SKM-1 (cell line): ENCODE results near the gene UTY.

Experiments
- DNase-seq: peaks from one replicate; lab custom pipeline; 2025; ENCODE audit not compliant: unreplicated experiment; lab: John Stamatoyannopoulos, UW

The UTY gene

GRCh38 chrY:13479828-13480227 lies at the start of gene UTY:
TSS of gene UTY (minus strand) at chrY:13480033. CDS start at chrY:13479665, 368 bp downstream.
- DNase-seq = peak; percentile 55

GRCh38 chrY:13520474-13520873 lies 40.6 kb upstream of the UTY start:
- DNase-seq = no peak

- DNase-seq = no peak
Observed at GRCh38 chrY:13501215-13501614, 21.4 kb upstream of the UTY start.

GRCh38 chrY:13493737-13494136 lies 13.9 kb upstream of the UTY start:
- DNase-seq = no peak

GRCh38 chrY:13492408-13492807 lies 12.6 kb upstream of the UTY start:
- no peak for DNase-seq

- DNase-seq = no peak
Observed at GRCh38 chrY:13488738-13489137, 8.9 kb upstream of the UTY start.

GRCh38 chrY:13479121-13479711 lies 617 bp downstream of the UTY start:
- peak; percentile 0 for DNase-seq

- DNase-seq = peak; percentile 27
Observed at GRCh38 chrY:13478126-13478785, 1.6 kb downstream of the UTY start.

- no peak for DNase-seq
Observed at GRCh38 chrY:13474997-13475396, 4.8 kb downstream of the UTY start.

- no peak for DNase-seq
Observed at GRCh38 chrY:13451572-13451971, 28.3 kb downstream of the UTY start.

- DNase-seq = no peak
Observed at GRCh38 chrY:13450596-13451130, 29.2 kb downstream of the UTY start.

GRCh38 chrY:13445566-13445965 lies 34.3 kb downstream of the UTY start:
- no peak for DNase-seq

GRCh38 chrY:13443146-13443545 lies 36.7 kb downstream of the UTY start:
- DNase-seq = no peak

GRCh38 chrY:13440811-13441210 lies 39.0 kb downstream of the UTY start:
- DNase-seq = no peak

GRCh38 chrY:13435968-13436937 lies 43.6 kb downstream of the UTY start:
- DNase-seq = no peak

- no peak for DNase-seq
Observed at GRCh38 chrY:13435206-13435967, 44.4 kb downstream of the UTY start.

- DNase-seq = no peak
Observed at GRCh38 chrY:13432293-13433025, 47.4 kb downstream of the UTY start.

- no peak for DNase-seq
Observed at GRCh38 chrY:13429551-13429950, 50.3 kb downstream of the UTY start.

- no peak for DNase-seq
Observed at GRCh38 chrY:13423281-13423732, 56.5 kb downstream of the UTY start.
